Colonic mucosa (tissue), 4 donors: ENCODE data around the gene DSC1. TPM values are rescaled to one million over a fixed set of nuclear protein-coding genes. Genes with fewer than 3 reads are reported as not detected.

Experiments
- DNase-seq: peaks from one replicate; pipeline ENCODE4 v3.0.0-alpha.2; 2020
- H3K27ac ChIP-seq: fragments of 200-600 bp; one replicate; pipeline ENCODE4 v1.8.0; 2021
- H3K27me3 ChIP-seq: fragments of 200-600 bp; one replicate; pipeline ENCODE4 v1.8.0; 2021
- H3K36me3 ChIP-seq: fragments of 200-600 bp; one replicate; pipeline ENCODE4 v1.8.0; 2021
- H3K4me1 ChIP-seq: fragments of 200-600 bp; one replicate; pipeline ENCODE4 v1.8.0; 2021; ENCODE audit warnings: mild to moderate bottlenecking
- H3K4me3 ChIP-seq: fragments of 200-600 bp; one replicate; pipeline ENCODE4 v1.8.0; 2021
- H3K9ac ChIP-seq, 2 donors: one replicate each; pipeline ENCODE4 v1.7.0; 2013; ENCODE audit warnings: control low read depth in 2 of 2, low read depth in 2 of 2, low read length in 2 of 2
- H3K9me3 ChIP-seq: fragments of 200-600 bp; one replicate; pipeline ENCODE4 v1.8.0; 2021
- CTCF ChIP-seq: fragments of 200-600 bp; IDR thresholded peaks from one replicate; pipeline ENCODE4 v1.8.0; 2022; ENCODE audit warnings: antibody characterized with exemption, mild to moderate bottlenecking
- intact Hi-C: fragments of 100-400 bp; cut with DNase I; formaldehyde crosslinking; loops from one replicate; pipeline ENCODE4 v1.14.1; 2022
- total RNA-seq, 2 donors: library from RNA; stranded (reverse); fragmentation: NEBNext Ultra II Directional in 1 of 2; extraction: Animal tissue kit (Norgen Biotek cat#: 25700) in 1 of 2; gene quantifications; one replicate each; pipeline ENCODE4 v1.2.1, GENCODE V29; 2021
- donor health status: healthy.
- donor health status: DM: no; HTN: no; CAD: no.
- donor health status: DM: no; HTN: no; CAD: no.

Gene DSC1
- under 1 TPM; 0.05 to 0.17 TPM for total RNA-seq

GRCh38 chr18:31162825-31163435 lies at the start of gene DSC1:
DSC1 (minus strand) TSS chr18:31162856; CDS start chr18:31162594, 262 bp downstream.
- no peak within 1 kb of the TSS for H3K4me3 ChIP-seq
- H3K27ac ChIP-seq: no peak within 1 kb of the TSS
- no peaks in the 10 kb centered on the region for H3K36me3 ChIP-seq
- H3K9ac ChIP-seq: no peak within 1 kb of the TSS
- intact Hi-C loops: no loop called here
- H3K4me1 ChIP-seq: no peaks in the 10 kb centered on the region
- no peaks in the 10 kb centered on the region for H3K27me3 ChIP-seq
- no peak for TF ChIP-seq CTCF
- no peaks in the 10 kb centered on the region for H3K9me3 ChIP-seq
- DNase-seq: no peak

GRCh38 chr18:31211047-31211446 lies 48.4 kb upstream of the DSC1 start:
- no peak overlapping the region for H3K9ac ChIP-seq
- no peak for TF ChIP-seq CTCF
- H3K9me3 ChIP-seq: no peaks in the 10 kb centered on the region
- intact Hi-C loops: no loop called here
- H3K4me3 ChIP-seq: no peak overlapping the region
- no peak for DNase-seq
- no peaks in the 10 kb centered on the region for H3K4me1 ChIP-seq
- H3K27me3 ChIP-seq: no peaks in the 10 kb centered on the region
- no peak overlapping the region for H3K27ac ChIP-seq
- no peaks in the 10 kb centered on the region for H3K36me3 ChIP-seq

GRCh38 chr18:31209041-31209440 lies 46.4 kb upstream of the DSC1 start:
- no peak for TF ChIP-seq CTCF
- Histone ChIP-seq H3K4me1 (peaks cover 4% of the 10 kb centered on the region), H3K27ac (no peak overlapping the region), H3K4me3 (no peak overlapping the region), H3K27me3 (no peaks in the 10 kb centered on the region), H3K9ac (no peak overlapping the region), H3K36me3 (no peaks in the 10 kb centered on the region), H3K9me3 (no peaks in the 10 kb centered on the region)
- no peak for DNase-seq
- intact Hi-C loops: loop anchor here (10.0 kb wide), 1 partner anchor 186 kb away; no protein-coding TSS in a partner anchor

GRCh38 chr18:31207391-31207790 lies 44.7 kb upstream of the DSC1 start:
- intact Hi-C loops: loop anchor here (10.0 kb wide), 1 partner anchor 187 kb away; no protein-coding TSS in a partner anchor

GRCh38 chr18:31206787-31207381 lies 44.2 kb upstream of the DSC1 start:
- DNase-seq: peak; percentile 94
- Histone ChIP-seq H3K4me1 (peaks cover 4% of the 10 kb centered on the region), H3K36me3 (no peaks in the 10 kb centered on the region), H3K27me3 (no peaks in the 10 kb centered on the region), H3K9me3 (no peaks in the 10 kb centered on the region), H3K27ac (peak overlapping the region; percentile 84), H3K4me3 (no peak overlapping the region), H3K9ac (peak overlapping the region in 1 of 2 donors; percentile 19)
- peak; percentile 32 for TF ChIP-seq CTCF
- intact Hi-C loops: loop anchor here (10.0 kb wide), 1 partner anchor 188 kb away; no protein-coding TSS in a partner anchor

More at GRCh38 chr18:31207391-31207790, 44.7 kb upstream of the DSC1 start:
- Histone ChIP-seq H3K9ac (peak overlapping the region in 1 of 2 donors; percentile 19), H3K4me3 (no peak overlapping the region), H3K27ac (peak overlapping the region; percentile 84), H3K4me1 (peaks cover 4% of the 10 kb centered on the region), H3K9me3 (no peaks in the 10 kb centered on the region), H3K36me3 (no peaks in the 10 kb centered on the region), H3K27me3 (no peaks in the 10 kb centered on the region)
- TF ChIP-seq CTCF: no peak
- DNase-seq: no peak
